K562 (cell line): ENCODE measurements around the gene CLEC4F. TPM values are rescaled to one million over a fixed set of nuclear protein-coding genes. Genes with fewer than 3 reads are reported as not detected.
A peak's percentile ranks its signal among the peaks of the same experiment; 100 is the strongest.

ENCODE experiments used
- ATAC-seq: fragments of 200-7000 bp; cut with Tn5 transposase; 3 replicates; pipeline ENCODE4 v1.9.1; 2020; ENCODE audit warnings: moderate library complexity
- BruUV-seq: library from RNA; stranded (reverse); fragments of 400-500 nt; replicated peaks from 2 replicates; lab custom pipeline; 2021; lab: Mats Ljungman, UMichigan
- CTCF ChIA-PET: fragments of 300-600 bp; formaldehyde crosslinking; extraction: SDS; loops from one replicate; lab custom pipeline; 2021; ENCODE audit warnings: low intra/inter-chr PET ratio; lab: Yijun Ruan, JAX
- POLR2A ChIA-PET: fragments of 300-600, 350-650 bp; sonication (Branson Sonifier 250); formaldehyde crosslinking; extraction: SDS; loops from one replicate; lab custom pipeline; 2021; ENCODE audit warnings: antibody characterized with exemption, inconsistent platforms; lab: Yijun Ruan, JAX
- DNase-seq, 4 experiments: peaks; one replicate each; pipeline versions ENCODE4 v3.0.0 to v3.0.0-alpha.2; 2011 to 2018; ENCODE audit warnings: low spot score in 3 of 4, mixed read lengths in 3 of 4; ENCODE audit errors: extremely low read depth in 1 of 4
- FAIRE-seq: peaks from 2 replicates; lab custom pipeline; 2011; peaks lifted over from hg19 to GRCh38; lab: Jason Lieb, UNC
- H2AFZ ChIP-seq: 2 replicates; pipeline ENCODE4 v1.6.0; 2011; ENCODE audit warnings: low read depth, low read length, control low read depth, inconsistent platforms
- H3K27ac ChIP-seq: fragments of 200-600 bp; 3 replicates; pipeline ENCODE4 v1.8.0; 2011; ENCODE audit warnings: low read depth, mild to moderate bottlenecking, control low read depth, inconsistent platforms, low read length, moderate library complexity, mixed read lengths; ENCODE audit errors: extremely low read depth
- H3K27me3 ChIP-seq, 2 experiments: fragments of 300-600 bp in 1 of 2; 2 replicates in 1 of 2; 3 replicates in 1 of 2; pipeline versions ENCODE4 v1.6.0 to v1.8.0; 2011; ENCODE audit warnings: inconsistent platforms in 2 of 2, low read length in 2 of 2, mild to moderate bottlenecking in 1 of 2, mixed read lengths in 1 of 2, moderate library complexity in 1 of 2; ENCODE audit not compliant: control insufficient read depth in 2 of 2, insufficient read depth in 2 of 2
- H3K36me3 ChIP-seq: fragments of 300-600 bp; 3 replicates; pipeline ENCODE4 v1.8.0; 2011; ENCODE audit warnings: mild to moderate bottlenecking, low read length, inconsistent platforms; ENCODE audit not compliant: control insufficient read depth, insufficient read depth
- H3K4me1 ChIP-seq, 2 experiments: fragments of 200-600 bp in 1 of 2; replicated peaks in 1 of 2; 2 replicates in 1 of 2; 3 replicates in 1 of 2; pipeline versions ENCODE4 v1.5.1 to v1.8.0; 2011; ENCODE audit warnings: inconsistent platforms in 2 of 2, low read length in 2 of 2, mild to moderate bottlenecking in 1 of 2, mixed read lengths in 1 of 2, moderate library complexity in 1 of 2; ENCODE audit not compliant: control insufficient read depth in 2 of 2, insufficient read depth in 2 of 2
- H3K4me2 ChIP-seq: 2 replicates; pipeline ENCODE4 v1.6.1; 2011; ENCODE audit warnings: low read length, control low read depth, inconsistent platforms, mixed read lengths; ENCODE audit not compliant: insufficient read depth
- H3K4me3 ChIP-seq: fragments of 200-600 bp; sonication (generic), shearing (Covaris generic); 2 replicates; pipeline ENCODE4 v1.5.1; 2016; ENCODE audit warnings: control low read depth, inconsistent platforms
- H3K79me2 ChIP-seq: fragments of 200-600 bp; 3 replicates; pipeline ENCODE4 v1.8.0; 2011; ENCODE audit warnings: low read length, inconsistent platforms; ENCODE audit not compliant: control insufficient read depth, insufficient read depth
- H3K9ac ChIP-seq, 2 experiments: 2 replicates each; pipeline versions ENCODE4 v1.6.0 to v1.6.1; 2011; ENCODE audit warnings: low read depth in 2 of 2, low read length in 2 of 2, control low read depth in 1 of 2, inconsistent platforms in 1 of 2, mild to moderate bottlenecking in 1 of 2, mixed read lengths in 1 of 2; ENCODE audit not compliant: insufficient read depth in 1 of 2
- H3K9me1 ChIP-seq: one replicate; pipeline ENCODE4 v1.6.0; 2011; ENCODE audit warnings: inconsistent platforms, mild to moderate bottlenecking, low read length, moderate library complexity; ENCODE audit not compliant: control insufficient read depth, insufficient read depth
- H3K9me3 ChIP-seq: replicated peaks from 2 replicates; pipeline ENCODE4 v1.5.1; 2011; ENCODE audit warnings: low read depth, low read length, inconsistent platforms; ENCODE audit not compliant: control insufficient read depth, insufficient read depth
- H4K20me1 ChIP-seq: replicated peaks from 2 replicates; pipeline ENCODE4 v1.6.1; 2011; ENCODE audit warnings: low read length, inconsistent platforms, mixed read lengths; ENCODE audit not compliant: control insufficient read depth, insufficient read depth
- BCOR ChIP-seq: fragments of 450-650 bp; IDR thresholded peaks from 2 replicates; pipeline ENCODE4 v1.6.1; 2016
- CCNT2 ChIP-seq: IDR thresholded peaks from 2 replicates; pipeline ENCODE4 v1.6.1; 2011; ENCODE audit warnings: borderline replicate concordance, low read depth, mild to moderate bottlenecking, moderate library complexity, mixed read lengths, low read length; ENCODE audit not compliant: insufficient read length; ENCODE audit errors: extremely low read depth
- CHD1 ChIP-seq: fragments of 200-600 bp; sonication (generic); IDR thresholded peaks from one replicate; pipeline ENCODE4 v1.6.1; 2012; ENCODE audit warnings: mild to moderate bottlenecking, moderate library complexity, low read length, inconsistent platforms
- GABPB1 ChIP-seq: sonication (generic); formaldehyde crosslinking; IDR thresholded peaks from 2 replicates; pipeline ENCODE4 v1.8.0; 2022; ENCODE audit warnings: mild to moderate bottlenecking, missing genetic modification reagents
- GTF2F1 ChIP-seq: IDR thresholded peaks from 2 replicates; pipeline ENCODE4 v1.6.1; 2011; ENCODE audit warnings: low read depth, low read length, improper control_type of control experiment
- HOXB6 ChIP-seq: fragments of 250-450 bp; sonication (Bioruptor Pico); IDR thresholded peaks from 2 replicates; pipeline ENCODE4 v1.5.1; 2022; ENCODE audit warnings: mild to moderate bottlenecking, borderline replicate concordance
- JUND ChIP-seq, 2 experiments: IDR thresholded peaks; 2 replicates in 1 of 2; 3 replicates in 1 of 2; pipeline ENCODE4 v1.6.1; 2011; ENCODE audit warnings: borderline replicate concordance in 2 of 2, low read depth in 2 of 2, low read length in 2 of 2, improper control_type of control experiment in 1 of 2, missing biosample characterization in 1 of 2, missing genetic modification characterization in 1 of 2, missing genetic modification reagents in 1 of 2
- L3MBTL2 ChIP-seq: fragments of 450-650 bp; IDR thresholded peaks from 2 replicates; pipeline ENCODE4 v1.6.1; 2016; ENCODE audit warnings: mild to moderate bottlenecking, moderate library complexity
- NR4A1 ChIP-seq, 2 experiments: fragments of 250-450 bp in 1 of 2; fragments of 450-650 bp in 1 of 2; sonication (Bioruptor Pico) in 1 of 2; IDR thresholded peaks; 2 replicates each; pipeline versions ENCODE4 v1.4.0 to v1.6.1; 2016 to 2020; ENCODE audit warnings: mild to moderate bottlenecking in 2 of 2, missing compliant biosample characterization in 1 of 2, missing genetic modification characterization in 1 of 2, moderate library complexity in 1 of 2
- POLR2A ChIP-seq: fragments of 450-650 bp; conservative IDR thresholded peaks from 2 replicates; pipeline ENCODE4 v1.6.1; 2016
- POLR2G ChIP-seq: fragments of 200-400 bp; formaldehyde crosslinking; IDR thresholded peaks from 2 replicates; pipeline ENCODE4 v1.6.1; 2017; ENCODE audit warnings: low read depth, mild to moderate bottlenecking, antibody characterized with exemption, low read length, moderate library complexity
- RBBP5 ChIP-seq: fragments of 200-600 bp; sonication (generic); IDR thresholded peaks from 2 replicates; pipeline ENCODE4 v1.6.1; 2012; ENCODE audit warnings: borderline replicate concordance, mild to moderate bottlenecking, low read length, control low read depth, inconsistent platforms; ENCODE audit not compliant: insufficient read depth, poor library complexity, severe bottlenecking
- TAF1 ChIP-seq: IDR thresholded peaks from 2 replicates; pipeline ENCODE4 v1.6.1; 2011; ENCODE audit warnings: mild to moderate bottlenecking, low read length, moderate library complexity; ENCODE audit not compliant: insufficient read depth, control insufficient read depth, severe bottlenecking; ENCODE audit errors: extremely low read depth
- TBP ChIP-seq: optimal IDR thresholded peaks from 2 replicates; pipeline ENCODE3; 2011; ENCODE audit warnings: low read depth, low read length, improper control_type of control experiment
- ZMIZ1 ChIP-seq, 2 experiments: fragments of 150-350 bp in 1 of 2; IDR thresholded peaks; 2 replicates each; pipeline ENCODE4 v1.6.1; 2012 to 2016; ENCODE audit warnings: low read depth in 2 of 2, low read length in 2 of 2, mild to moderate bottlenecking in 1 of 2, moderate library complexity in 1 of 2
- ZNF57 ChIP-seq: fragments of 450-650 bp; formaldehyde crosslinking; IDR thresholded peaks from 2 replicates; pipeline ENCODE4 v1.4.0; 2020; ENCODE audit warnings: mild to moderate bottlenecking, moderate library complexity
- WGBS: fragments of 100-300 bp; shearing (Covaris generic); methylation state at CpG from one replicate; pipeline ENCODE4 v1.1.6; 2016; ENCODE audit warnings: low coverage, mixed read lengths; ENCODE audit not compliant: insufficient coverage; ENCODE audit errors: missing lambda C conversion rate; 5-methylcytosine and 5-hydroxymethylcytosine counted together
- in situ Hi-C: fragments of 300-500 bp; cut with MboI; formaldehyde crosslinking; loops from 4 replicates; pipeline ENCODE4 v1.15.0; 2018; ENCODE audit warnings: inconsistent platforms, mixed read lengths
- intact Hi-C: fragments of 100-400 bp; cut with micrococcal nuclease; formaldehyde crosslinking; loops from 2 replicates; pipeline ENCODE4 v1.14.2; 2022
- polyA plus RNA-seq, 8 experiments: library from polyadenylated mRNA; depleted of rRNA in 4 of 8; stranded (reverse) in 5 of 8; unstranded in 3 of 8; fragments of >200 nt; fragmentation: Nextera tagmentation in 2 of 8; fragmentation: Illumina TruSeq in 1 of 8; extraction: Ambion mirVana in 2 of 8; extraction: Trizol in 1 of 8; gene quantifications; 2 replicates each; pipeline versions ENCODE4 v1.2.1 to v1.2.3, GENCODE V29; 2011 to 2014; ENCODE audit warnings: inconsistent platforms in 1 of 8, missing spikeins in 1 of 8
- total RNA-seq, 7 experiments: library from RNA; depleted of rRNA in 6 of 7; stranded (reverse); fragments of >200 nt in 6 of 7; fragmentation: Illumina TruSeq in 2 of 7; extraction: Trizol in 2 of 7; gene quantifications; 2 replicates each; pipeline versions ENCODE4 v1.2.1 to v1.2.3, GENCODE V29; 2011 to 2021; ENCODE audit warnings: low replicate concordance in 1 of 7

CLEC4F gene
- total and polyA plus RNA-seq, 9 of the 15 experiments (the other 6 are each of a cell fraction or from before 2014, with no cell fraction given) = not detected

- peaks cover 14% of the 10 kb centered on the region for H3K79me2 ChIP-seq
- BruUV-seq = no TSS peak
- in situ Hi-C loops = no loop called here
- H3K27ac ChIP-seq = peak within 1 kb of the TSS; percentile 65
- no peaks in the 10 kb centered on the region for H3K36me3 ChIP-seq
- H3K27me3 ChIP-seq = no peaks in the 10 kb centered on the region; a peak in 1 of 5 replicates
- no peaks in the 10 kb centered on the region for H4K20me1 ChIP-seq
- peak within 1 kb of the TSS; percentile 74 to 95 for H3K9ac ChIP-seq
- no peaks in the 10 kb centered on the region for H3K9me1 ChIP-seq
- H2AFZ ChIP-seq = peak within 1 kb of the TSS; percentile 98
- peak within 1 kb of the TSS; percentile 83 for H3K4me2 ChIP-seq
- POLR2A ChIA-PET = interaction anchor here (0.6 to 2.3 kb wide), 16 partner anchors 9 to 1407 kb away, joined by 3 to 7 read pairs (median 4); partner anchors contain the start of gene SNRPG
- DNase-seq (peak; percentile 78 to 87 (median 85)), ATAC-seq (peak; percentile 95), FAIRE-seq (no peak)
- WGBS = under 1% methylated on average over 38 of the region's 74 CpGs
- CTCF ChIA-PET = interaction anchor here (0.6 to 2.4 kb wide), 8 partner anchors 25 to 407 kb away, joined by 3 to 32 read pairs (median 4); no protein-coding TSS in a partner anchor
- H3K4me1 ChIP-seq = peaks cover 2 to 12% of the 10 kb centered on the region in 2 experiments; a peak in 4 of 5 replicates
- intact Hi-C loops = loop anchor here (1.0 to 5.0 kb wide), 3 partner anchors 61 to 466 kb away; partner anchors contain the start of gene FAM136A
- H3K4me3 ChIP-seq = peak within 1 kb of the TSS; percentile 73
- no peaks in the 10 kb centered on the region for H3K9me3 ChIP-seq
- 0 out of 2 replicates have a peak, but pooled peaks have one; percentile 12 for TF ChIP-seq BCOR
- no peak for TF ChIP-seq GTF2F1
- TF ChIP-seq TAF1 = peak; percentile 62
- TF ChIP-seq GABPB1 (CRISPR knock-in tag) = no peak
- TF ChIP-seq JUND (IDR thresholded peaks at IDR 0.05; ENCODE audit: borderline replicate concordance, low read depth, low read length) = 0 out of 2 replicates have a peak, but pooled peaks have one; percentile 22
- TF ChIP-seq JUND (tag; IDR thresholded peaks at IDR 0.05; ENCODE audit: borderline replicate concordance, low read depth, low read length) = no peak; the same call in 2 of the 3 replicates
- no peak for TF ChIP-seq HOXB6 (CRISPR knock-in tag)
- TF ChIP-seq RBBP5 = no peak
- peak; percentile 32 for TF ChIP-seq CCNT2
- peak; percentile 89 for TF ChIP-seq L3MBTL2
- peak; percentile 46 for TF ChIP-seq CHD1
- TF ChIP-seq NR4A1 (CRISPR knock-in tag; IDR thresholded peaks at IDR 0.05) = no peak
- TF ChIP-seq NR4A1 (tag; IDR thresholded peaks at IDR 0.05) = no peak
- TF ChIP-seq ZMIZ1 (IDR thresholded peaks at IDR 0.05; ENCODE audit: low read depth in 2 of 2, low read length in 2 of 2) = 0 out of 4 replicates have a peak, but pooled peaks of 1 of the 2 experiments have one; percentile 30
- peak; percentile 88 for TF ChIP-seq TBP
- TF ChIP-seq ZNF57 (CRISPR knock-in tag) = no peak
- TF ChIP-seq POLR2A = peak; percentile 61; the same call in 1 of the 2 replicates
- TF ChIP-seq POLR2G = peak; percentile 82
Observed at GRCh38 chr2:70767699-70768589, 52.5 kb downstream of the CLEC4F start, which contains the start of gene ADD2. Gene ADD2, minus strand, starts transcription at chr2:70768200. Its CDS starts 61,792 bp downstream, at chr2:70706408.
